ENCODE results near the gene P2RY8.

GRCh38 chrX:1529328-1529727 is 7.7 kb downstream of the P2RY8 start:
- TF ChIP-seq ZBTB49 (tag by site-specific recombination; IDR thresholded peaks at IDR 0.05; ENCODE audit: low read depth) (no peak), REPIN1 (tag by site-specific recombination; IDR thresholded peaks at IDR 0.05; ENCODE audit: low read depth) (no peak), ZBTB8A (tag by site-specific recombination; IDR thresholded peaks at IDR 0.05) (no peak), CTCF (tag by site-specific recombination; IDR thresholded peaks at IDR 0.05) (no peak), TCF7L2 (IDR thresholded peaks at IDR 0.05; ENCODE audit: borderline replicate concordance, low read depth, low read length) (no peak), ZNF221 (tag by site-specific recombination; IDR thresholded peaks at IDR 0.05; ENCODE audit: borderline replicate concordance) (no peak), ZNF239 (tag by site-specific recombination; IDR thresholded peaks at IDR 0.05) (no peak), ZBTB1 (tag by site-specific recombination; IDR thresholded peaks at IDR 0.05) (no peak), SETDB1 (IDR thresholded peaks at IDR 0.05; ENCODE audit: insufficient read length, low read length) (no peak), ZNF791 (tag by site-specific recombination; IDR thresholded peaks at IDR 0.05) (no peak), ZNF707 (tag by site-specific recombination; IDR thresholded peaks at IDR 0.05) (no peak), ZNF398 (tag by site-specific recombination; IDR thresholded peaks at IDR 0.05) (no peak)

All from HEK293 (cell line).